ENCODE measurements around the gene DBH.

GRCh38 chr9:133669182-133669801 is 33.1 kb downstream of the DBH start:
- no peak for TF ChIP-seq YY1 (IDR thresholded peaks at IDR 0.05; ENCODE audit: insufficient read depth, insufficient read length)
- TF ChIP-seq SUZ12 (IDR thresholded peaks at IDR 0.05; ENCODE audit: extremely low read depth, insufficient read depth, insufficient read length) = no peak

Measured in NT2/D1 (cell line).